Measurements from ENCODE around the gene NPTN. TPM values are rescaled to one million over a fixed set of nuclear protein-coding genes. Genes with fewer than 3 reads are reported as not detected.

The NPTN gene
- total RNA-seq, 4 donors from 2014 or later = 81.6 to 125 (median 92.4) TPM

DNA sequence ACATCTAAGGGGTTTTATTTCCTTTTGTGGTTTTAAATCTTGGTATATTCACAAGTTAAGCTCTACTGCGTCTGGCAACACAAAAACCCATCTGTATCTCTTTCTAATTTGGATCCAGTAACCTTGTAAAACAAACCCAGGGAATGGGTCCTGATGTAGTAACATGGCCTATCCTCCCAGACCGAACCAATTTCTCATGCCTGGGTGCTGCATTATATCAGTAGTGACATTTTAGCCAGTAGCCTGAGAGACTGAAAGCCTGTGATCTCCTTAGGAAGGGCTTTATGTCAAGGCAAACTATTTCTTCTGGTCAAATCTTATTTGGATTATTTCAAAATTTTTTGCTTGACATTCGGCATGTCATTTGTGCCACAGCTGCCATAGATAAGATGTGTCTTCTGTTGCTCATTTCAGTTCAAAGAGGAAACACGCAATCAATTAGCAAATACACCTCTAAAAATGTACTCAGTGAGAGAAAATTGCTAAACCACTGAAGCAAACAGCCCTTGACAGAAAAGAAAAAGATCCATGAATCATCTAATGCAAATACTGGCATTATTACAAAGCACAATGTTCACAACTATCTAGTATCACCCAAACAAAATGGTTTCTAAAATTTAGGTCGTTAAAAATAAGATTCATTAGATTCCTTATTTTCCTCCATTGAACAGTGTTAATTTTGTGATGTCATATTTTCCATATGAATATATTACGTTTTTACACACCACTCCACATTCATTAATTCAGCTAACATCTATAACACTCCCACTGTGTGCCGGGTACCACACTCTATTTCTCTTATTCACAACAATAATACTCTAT lies 4.0 kb downstream of the NPTN start:
- TF ChIP-seq POLR2A (IDR thresholded peaks at IDR 0.05) = no peak
- TF ChIP-seq, protein P1, sequence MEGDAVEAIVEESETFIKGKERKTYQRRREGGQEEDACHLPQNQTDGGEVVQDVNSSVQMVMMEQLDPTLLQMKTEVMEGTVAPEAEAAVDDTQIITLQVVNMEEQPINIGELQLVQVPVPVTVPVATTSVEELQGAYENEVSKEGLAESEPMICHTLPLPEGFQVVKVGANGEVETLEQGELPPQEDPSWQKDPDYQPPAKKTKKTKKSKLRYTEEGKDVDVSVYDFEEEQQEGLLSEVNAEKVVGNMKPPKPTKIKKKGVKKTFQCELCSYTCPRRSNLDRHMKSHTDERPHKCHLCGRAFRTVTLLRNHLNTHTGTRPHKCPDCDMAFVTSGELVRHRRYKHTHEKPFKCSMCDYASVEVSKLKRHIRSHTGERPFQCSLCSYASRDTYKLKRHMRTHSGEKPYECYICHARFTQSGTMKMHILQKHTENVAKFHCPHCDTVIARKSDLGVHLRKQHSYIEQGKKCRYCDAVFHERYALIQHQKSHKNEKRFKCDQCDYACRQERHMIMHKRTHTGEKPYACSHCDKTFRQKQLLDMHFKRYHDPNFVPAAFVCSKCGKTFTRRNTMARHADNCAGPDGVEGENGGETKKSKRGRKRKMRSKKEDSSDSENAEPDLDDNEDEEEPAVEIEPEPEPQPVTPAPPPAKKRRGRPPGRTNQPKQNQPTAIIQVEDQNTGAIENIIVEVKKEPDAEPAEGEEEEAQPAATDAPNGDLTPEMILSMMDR (IDR thresholded peaks at IDR 0.05) = no peak
- no peak for DNase-seq
- 27 to 28% methylated on average over 7 of the region's 7 CpGs for WGBS, 2 donors
- Histone ChIP-seq H3K9me3 (no peaks in the 10 kb centered on the region), H3K4me1 (peaks cover 35 to 88% (median 58%) of the 10 kb centered on the region in 3 donors), H3K27ac (peak overlapping the region; percentile 46 to 98 (median 81)), H3K4me3 (peak overlapping the region in 1 of 4 donors; percentile 13), H3K36me3 (no peaks in the 10 kb centered on the region), H3K27me3 (no peaks in the 10 kb centered on the region)
- intact Hi-C loops (cut with DNase I) = no loop called here

GRCh38 chr15:73628102-73628501 lies 5.1 kb downstream of the NPTN start:
- TF ChIP-seq, protein P1 (IDR thresholded peaks at IDR 0.05) = no peak
- no peak for TF ChIP-seq POLR2A (IDR thresholded peaks at IDR 0.05)
- peak overlapping the region in 2 of 4 donors; percentile 97 to 98 for H3K27ac ChIP-seq
- H3K4me1 ChIP-seq = peaks cover 31 to 91% (median 54%) of the 10 kb centered on the region in 3 donors
- DNase-seq = no peak
- H3K27me3 ChIP-seq = no peaks in the 10 kb centered on the region
- H3K36me3 ChIP-seq = no peaks in the 10 kb centered on the region
- intact Hi-C loops (cut with DNase I) = no loop called here
- H3K4me3 ChIP-seq = no peak overlapping the region
- 20 to 37% methylated on average over 2 of the region's 2 CpGs for WGBS, 2 donors
- no peaks in the 10 kb centered on the region for H3K9me3 ChIP-seq

- Histone ChIP-seq H3K4me1 (peaks cover 24 to 94% (median 54%) of the 10 kb centered on the region in 3 donors), H3K27me3 (no peaks in the 10 kb centered on the region), H3K27ac (peak overlapping the region in 2 of 4 donors; percentile 97 to 98), H3K36me3 (no peaks in the 10 kb centered on the region), H3K9me3 (no peaks in the 10 kb centered on the region), H3K4me3 (no peak overlapping the region)
- TF ChIP-seq POLR2A (IDR thresholded peaks at IDR 0.05) = no peak
- TF ChIP-seq, protein P1 (IDR thresholded peaks at IDR 0.05) = no peak
- DNase-seq = no peak
- intact Hi-C loops (cut with DNase I) = no loop called here
- WGBS, 2 donors = 17 to 41% methylated on average over 2 of the region's 2 CpGs
Measured at GRCh38 chr15:73626072-73626471, 7.1 kb downstream of the NPTN start.

- Histone ChIP-seq H3K27ac (peak overlapping the region in 2 of 4 donors; percentile 40 to 97), H3K27me3 (no peaks in the 10 kb centered on the region), H3K4me1 (peaks cover 12 to 94% (median 44%) of the 10 kb centered on the region in 3 donors), H3K9me3 (no peaks in the 10 kb centered on the region), H3K4me3 (no peak overlapping the region), H3K36me3 (no peaks in the 10 kb centered on the region)
- intact Hi-C loops (cut with DNase I) = no loop called here
- WGBS, 2 donors = 29 to 31% methylated on average over 1 of the region's 1 CpG
- TF ChIP-seq POLR2A (IDR thresholded peaks at IDR 0.05) = no peak
- TF ChIP-seq, protein P1 (IDR thresholded peaks at IDR 0.05) = no peak
- no peak for DNase-seq
Measured at GRCh38 chr15:73624530-73624929, 8.7 kb downstream of the NPTN start.

DNA sequence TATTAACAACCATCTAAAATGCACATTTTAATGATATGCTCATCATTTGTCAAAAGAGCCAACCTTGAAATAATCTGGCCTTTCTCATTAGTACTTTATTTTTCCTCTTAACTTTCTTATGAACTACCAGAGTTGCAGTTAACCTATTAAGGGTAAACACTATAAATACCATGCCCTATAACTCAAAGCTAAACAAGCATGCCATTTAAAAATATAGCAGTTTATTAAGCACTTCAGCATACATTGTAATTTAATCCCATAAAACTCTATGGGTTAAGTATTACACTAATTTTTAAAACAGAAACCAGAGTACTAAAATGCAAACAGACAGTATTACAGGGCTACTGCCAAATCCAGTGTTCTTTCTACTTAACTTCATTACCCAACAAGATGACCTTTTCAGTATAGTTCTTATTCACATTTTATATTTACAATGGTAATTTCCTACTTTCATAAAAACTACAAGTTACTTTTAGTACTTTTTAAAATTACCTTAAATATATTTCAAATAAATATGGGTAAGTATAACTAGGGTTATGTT lies 11.8 kb downstream of the NPTN start:
- no peaks in the 10 kb centered on the region for H3K27me3 ChIP-seq
- intact Hi-C loops (cut with DNase I) = no loop called here
- H3K36me3 ChIP-seq = no peaks in the 10 kb centered on the region
- H3K27ac ChIP-seq = no peak overlapping the region
- no peak for DNase-seq
- TF ChIP-seq, protein P1 (IDR thresholded peaks at IDR 0.05) = no peak
- no peak for TF ChIP-seq POLR2A (IDR thresholded peaks at IDR 0.05)
- peaks cover 6 to 77% (median 16%) of the 10 kb centered on the region in 3 donors for H3K4me1 ChIP-seq
- H3K9me3 ChIP-seq = no peaks in the 10 kb centered on the region
- H3K4me3 ChIP-seq = no peak overlapping the region
